ENCODE results near the gene LPGAT1.
"Not testable (repeated sequence)": the region's sequence is repeated elsewhere in the genome, so short reads cannot be mapped to it uniquely, and the experiment has no call there.

LPGAT1 gene

GRCh38 chr1:211735208-211736170 lies 95.1 kb downstream of the LPGAT1 start:
- DNase-seq (ENCODE audit: low read depth in 2 of 2): no peak

GRCh38 chr1:211734791-211735190 lies 95.8 kb downstream of the LPGAT1 start:
- DNase-seq (ENCODE audit: low read depth in 2 of 2): no peak

GRCh38 chr1:211734359-211734758 lies 96.2 kb downstream of the LPGAT1 start:
- no peak for DNase-seq (ENCODE audit: low read depth in 2 of 2)

GRCh38 chr1:211732293-211732980 lies 98.1 kb downstream of the LPGAT1 start:
- DNase-seq (ENCODE audit: low read depth in 2 of 2): no peak

- DNase-seq (ENCODE audit: low read depth in 2 of 2): no peak
Measured at GRCh38 chr1:211731456-211732292, 98.9 kb downstream of the LPGAT1 start.

- DNase-seq (ENCODE audit: low read depth in 2 of 2): no peak
Measured at GRCh38 chr1:211730347-211730746, 100.2 kb downstream of the LPGAT1 start.

- no peak for DNase-seq (ENCODE audit: low read depth in 2 of 2)
Measured at GRCh38 chr1:211729238-211729637, 101.3 kb downstream of the LPGAT1 start.

- no peak for DNase-seq (ENCODE audit: low read depth in 2 of 2)
Measured at GRCh38 chr1:211726467-211726995, 104.0 kb downstream of the LPGAT1 start.

- DNase-seq (ENCODE audit: low read depth in 2 of 2): no peak
Measured at GRCh38 chr1:211724687-211725196, 105.8 kb downstream of the LPGAT1 start.

GRCh38 chr1:211723273-211723672 lies 107.3 kb downstream of the LPGAT1 start:
- DNase-seq (ENCODE audit: low read depth in 2 of 2): no peak

GRCh38 chr1:211722277-211723175 lies 108.0 kb downstream of the LPGAT1 start:
- DNase-seq (ENCODE audit: low read depth in 2 of 2): no peak

GRCh38 chr1:211716555-211716954 lies 114.0 kb downstream of the LPGAT1 start:
- DNase-seq (ENCODE audit: low read depth in 2 of 2): not testable (repeated sequence)

GRCh38 chr1:211715971-211716370 lies 114.6 kb downstream of the LPGAT1 start:
- no peak for DNase-seq (ENCODE audit: low read depth in 2 of 2)

- no peak for DNase-seq (ENCODE audit: low read depth in 2 of 2)
Measured at GRCh38 chr1:211714154-211714553, 116.4 kb downstream of the LPGAT1 start.

- DNase-seq (ENCODE audit: low read depth in 2 of 2): no peak
Measured at GRCh38 chr1:211713231-211713630, 117.3 kb downstream of the LPGAT1 start.

GRCh38 chr1:211711315-211711705 lies 119.3 kb downstream of the LPGAT1 start:
- no peak for DNase-seq (ENCODE audit: low read depth in 2 of 2)

- DNase-seq (ENCODE audit: low read depth in 2 of 2): no peak
Measured at GRCh38 chr1:211710566-211711314, 119.8 kb downstream of the LPGAT1 start.

GRCh38 chr1:211708926-211709325 lies 121.6 kb downstream of the LPGAT1 start:
- DNase-seq (ENCODE audit: low read depth in 2 of 2): no peak

- DNase-seq (ENCODE audit: low read depth in 2 of 2): no peak
Measured at GRCh38 chr1:211708006-211708405, 122.6 kb downstream of the LPGAT1 start.
